HEK293T (cell line): ENCODE results near the gene ADNP.

ENCODE experiments used
- CTCF ChIA-PET: fragments of 350-600 bp; formaldehyde crosslinking; extraction: SDS; loops from one replicate; lab custom pipeline; 2021; ENCODE audit warnings: antibody characterized with exemption, inconsistent platforms; lab: Yijun Ruan, JAX
- POLR2A ChIA-PET: fragments of 350-600 bp; formaldehyde crosslinking; extraction: SDS; loops from one replicate; lab custom pipeline; 2020; ENCODE audit warnings: antibody characterized with exemption, inconsistent platforms; lab: Yijun Ruan, JAX
- DNase-seq: peaks from one replicate; pipeline ENCODE4 v3.0.0; 2012; ENCODE audit warnings: mixed read lengths; ENCODE audit errors: extremely low spot score
- ARNT ChIP-seq: fragments of 450-650 bp; IDR thresholded peaks from 2 replicates; pipeline ENCODE4 v1.6.1; 2017; ENCODE audit warnings: mild to moderate bottlenecking
- BHLHE40 ChIP-seq: fragments of 450-650 bp; IDR thresholded peaks from 2 replicates; pipeline ENCODE4 v1.6.1; 2016; ENCODE audit warnings: mild to moderate bottlenecking, moderate library complexity, borderline replicate concordance
- CTBP1 ChIP-seq: fragments of 450-650 bp; IDR thresholded peaks from 2 replicates; pipeline ENCODE4 v1.6.1; 2016; ENCODE audit warnings: borderline replicate concordance
- ELF4 ChIP-seq: fragments of 450-650 bp; IDR thresholded peaks from 2 replicates; pipeline ENCODE4 v1.6.1; 2017; ENCODE audit warnings: antibody characterized with exemption
- FOXA1 ChIP-seq: fragments of 450-650 bp; IDR thresholded peaks from 2 replicates; pipeline ENCODE4 v1.6.1; 2016; ENCODE audit warnings: mild to moderate bottlenecking
- FOXK2 ChIP-seq: fragments of 450-650 bp; IDR thresholded peaks from 2 replicates; pipeline ENCODE4 v1.6.1; 2016; ENCODE audit warnings: mild to moderate bottlenecking
- FOXM1 ChIP-seq: fragments of 450-650 bp; IDR thresholded peaks from 2 replicates; pipeline ENCODE4 v1.6.1; 2017; ENCODE audit warnings: mild to moderate bottlenecking, borderline replicate concordance
- HDGF ChIP-seq: fragments of 450-650 bp; IDR thresholded peaks from 2 replicates; pipeline ENCODE4 v1.6.1; 2017; ENCODE audit warnings: antibody characterized with exemption, borderline replicate concordance
- L3MBTL2 ChIP-seq: fragments of 450-650 bp; conservative IDR thresholded peaks from 2 replicates; pipeline ENCODE4 v1.6.1; 2016; ENCODE audit warnings: mild to moderate bottlenecking
- LEF1 ChIP-seq: fragments of 450-650 bp; IDR thresholded peaks from 2 replicates; pipeline ENCODE4 v1.6.1; 2017; ENCODE audit warnings: mild to moderate bottlenecking, borderline replicate concordance
- NFRKB ChIP-seq: fragments of 450-650 bp; IDR thresholded peaks from 2 replicates; pipeline ENCODE4 v1.6.1; 2016; ENCODE audit warnings: mild to moderate bottlenecking, moderate library complexity
- PKNOX1 ChIP-seq: fragments of 450-650 bp; IDR thresholded peaks from 2 replicates; pipeline ENCODE4 v1.6.1; 2016
- SP1 ChIP-seq: fragments of 450-650 bp; IDR thresholded peaks from 2 replicates; pipeline ENCODE4 v1.6.1; 2017
- SUZ12 ChIP-seq: fragments of 450-650 bp; IDR thresholded peaks from 2 replicates; pipeline ENCODE4 v1.6.1; 2016; ENCODE audit warnings: mild to moderate bottlenecking
- TARDBP ChIP-seq: fragments of 450-650 bp; IDR thresholded peaks from 2 replicates; pipeline ENCODE4 v1.6.1; 2016
- ZNF384 ChIP-seq: fragments of 450-650 bp; IDR thresholded peaks from 2 replicates; pipeline ENCODE4 v1.6.1; 2016

ADNP gene

GRCh38 chr20:50877232-50877743 is 53.9 kb downstream of the ADNP start:
- POLR2A ChIA-PET = no interaction called here
- TF ChIP-seq FOXK2 (no peak), HDGF (no peak), TARDBP (no peak), ZNF384 (no peak), ARNT (no peak), ELF4 (no peak), L3MBTL2 (no peak), FOXA1 (no peak), CTBP1 (no peak), SP1 (no peak), PKNOX1 (no peak), FOXM1 (no peak), SUZ12 (no peak), NFRKB (no peak), LEF1 (no peak), BHLHE40 (no peak)

GRCh38 chr20:50876816-50877215 is 54.4 kb downstream of the ADNP start:
- TF ChIP-seq FOXK2 = no peak
- no peak for TF ChIP-seq HDGF
- TF ChIP-seq TARDBP = no peak
- TF ChIP-seq ARNT = no peak
- TF ChIP-seq ELF4 = no peak
- no peak for TF ChIP-seq SP1
- TF ChIP-seq SUZ12 = no peak
- no peak for TF ChIP-seq CTBP1
- TF ChIP-seq FOXA1 = no peak
- TF ChIP-seq LEF1 = no peak
- TF ChIP-seq ZNF384 = no peak
- TF ChIP-seq FOXM1 = no peak
- no peak for TF ChIP-seq BHLHE40
- TF ChIP-seq PKNOX1 = no peak
- no peak for TF ChIP-seq L3MBTL2

More at GRCh38 chr20:50877232-50877743, 53.9 kb downstream of the ADNP start:
- CTCF ChIA-PET = no interaction called here
- DNase-seq = no peak

GRCh38 chr20:50876063-50876685 is 55.1 kb downstream of the ADNP start:
- POLR2A ChIA-PET = no interaction called here
- DNase-seq = no peak

More at GRCh38 chr20:50876816-50877215, 54.4 kb downstream of the ADNP start:
- CTCF ChIA-PET = interaction anchor here (0.7 kb wide), 1 partner anchor 11 kb away, joined by 3 read pairs; no protein-coding TSS in a partner anchor
- POLR2A ChIA-PET = no interaction called here
- no peak for DNase-seq

GRCh38 chr20:50874758-50875665 is 56.2 kb downstream of the ADNP start:
- POLR2A ChIA-PET = no interaction called here
- TF ChIP-seq ARNT (no peak), LEF1 (no peak), PKNOX1 (no peak), NFRKB (no peak), L3MBTL2 (no peak), SUZ12 (no peak), CTBP1 (no peak)
- CTCF ChIA-PET = no interaction called here
- DNase-seq = no peak

More at GRCh38 chr20:50876063-50876685, 55.1 kb downstream of the ADNP start:
- TF ChIP-seq ARNT (no peak), CTBP1 (no peak), L3MBTL2 (no peak), HDGF (no peak), TARDBP (no peak), LEF1 (no peak), PKNOX1 (no peak), FOXA1 (no peak), ELF4 (no peak), FOXM1 (no peak), SP1 (no peak), NFRKB (no peak), BHLHE40 (no peak), SUZ12 (no peak)
- CTCF ChIA-PET = interaction anchor here (0.7 kb wide), 1 partner anchor 11 kb away, joined by 3 read pairs; no protein-coding TSS in a partner anchor
